Non-pigmented ciliary epithelial cell (primary cell): Measurements from ENCODE around the gene RNASET2.

Source experiments
- DNase-seq: peaks from one replicate; pipeline ENCODE4 v3.0.0-alpha.2; 2010; ENCODE audit warnings: low read depth

The RNASET2 gene

GRCh38 chr6:166956444-166957086 is at the start of gene RNASET2:
Gene RNASET2 (minus strand): TSS chr6:166956550. CDS start chr6:166956182, 368 bp downstream.
- DNase-seq: peak; percentile 55

GRCh38 chr6:167005350-167006159 is 49.2 kb upstream of the RNASET2 start:
- DNase-seq: no peak

GRCh38 chr6:167000759-167001158 is 44.4 kb upstream of the RNASET2 start:
- no peak for DNase-seq

GRCh38 chr6:166999884-167000253 is 43.5 kb upstream of the RNASET2 start:
- DNase-seq: no peak

- DNase-seq: peak; percentile 63
Measured at GRCh38 chr6:166999145-166999883, 43.0 kb upstream of the RNASET2 start, which contains the start of gene CEP43. Gene CEP43 (plus strand): TSS chr6:166999397. CDS start chr6:166999413, 16 bp downstream.

GRCh38 chr6:166998256-166999144 is 42.1 kb upstream of the RNASET2 start:
- no peak for DNase-seq

GRCh38 chr6:166997768-166998255 is 41.5 kb upstream of the RNASET2 start:
- DNase-seq: peak; percentile 45

- DNase-seq: no peak
Measured at GRCh38 chr6:166997348-166997747, 41.0 kb upstream of the RNASET2 start.

GRCh38 chr6:166996406-166996805 is 40.1 kb upstream of the RNASET2 start:
- DNase-seq: peak; percentile 50

GRCh38 chr6:166989427-166990032 is 33.2 kb upstream of the RNASET2 start:
- DNase-seq: peak; percentile 9

GRCh38 chr6:166988674-166989201 is 32.4 kb upstream of the RNASET2 start:
- no peak for DNase-seq

GRCh38 chr6:166987930-166988329 is 31.6 kb upstream of the RNASET2 start:
- DNase-seq: no peak

GRCh38 chr6:166987448-166987847 is 31.1 kb upstream of the RNASET2 start:
- DNase-seq: no peak

- DNase-seq: no peak
Measured at GRCh38 chr6:166980738-166981137, 24.4 kb upstream of the RNASET2 start.

GRCh38 chr6:166977621-166978525 is 21.5 kb upstream of the RNASET2 start:
- no peak for DNase-seq

GRCh38 chr6:166976636-166977035 is 20.3 kb upstream of the RNASET2 start:
- no peak for DNase-seq

GRCh38 chr6:166972101-166972500 is 15.8 kb upstream of the RNASET2 start:
- DNase-seq: no peak

GRCh38 chr6:166971271-166971670 is 14.9 kb upstream of the RNASET2 start:
- DNase-seq: no peak

GRCh38 chr6:166970776-166971175 is 14.4 kb upstream of the RNASET2 start:
- DNase-seq: no peak

- no peak for DNase-seq
Measured at GRCh38 chr6:166970091-166970490, 13.7 kb upstream of the RNASET2 start.
